NCI-H2081 treated with DMSO at 0.1 percent for 48 hours (cell line): ENCODE results near the gene BTBD2.

Experiments
- DNase-seq: peaks from one replicate; lab custom pipeline; 2025; lab: John Stamatoyannopoulos, UW

Gene BTBD2

DNA sequence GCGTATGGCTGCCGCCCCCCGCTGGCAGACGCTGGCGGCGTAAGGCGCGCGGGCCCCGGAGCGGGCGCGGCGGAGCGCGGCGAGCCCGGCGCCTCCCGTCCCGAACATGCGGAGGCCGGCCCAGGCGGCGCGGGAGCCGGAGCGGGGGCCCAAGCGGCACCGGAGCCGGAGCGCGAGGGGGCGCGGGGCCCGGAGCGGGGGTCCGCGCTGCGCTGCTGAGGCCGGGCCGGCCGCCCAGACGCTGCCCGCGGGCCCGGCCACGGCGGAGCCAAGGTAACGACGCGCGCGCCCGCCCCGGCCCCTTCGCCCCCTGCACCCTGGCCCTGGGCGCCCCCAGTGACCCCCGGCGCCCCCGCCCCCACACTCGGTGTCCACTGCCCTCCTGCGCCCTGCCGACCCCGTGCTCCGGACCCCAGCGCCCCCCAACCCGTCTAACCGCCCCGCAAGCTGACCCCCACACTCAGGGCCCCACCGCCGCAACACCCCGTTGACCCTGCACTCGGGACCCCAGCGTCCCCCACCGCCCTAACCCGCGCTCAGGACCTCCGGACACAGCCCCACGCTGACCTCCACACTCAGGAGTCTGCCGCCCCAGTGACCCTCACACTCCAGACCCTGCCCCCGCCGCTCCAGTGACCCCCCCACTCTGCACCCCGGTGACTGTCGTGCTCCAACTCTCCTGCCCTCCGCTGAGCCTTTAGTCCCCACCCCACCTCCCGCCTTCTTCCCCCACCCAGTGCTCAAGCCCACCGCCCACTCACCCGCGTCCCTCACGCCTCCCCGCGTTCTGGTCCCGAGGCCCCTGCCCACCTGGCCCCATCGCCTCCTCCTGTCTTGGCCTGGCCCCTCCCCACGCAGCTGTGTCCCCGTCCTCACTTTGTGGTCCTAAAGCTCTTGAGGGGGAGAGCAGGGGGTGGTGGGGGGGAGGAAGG lies 74.1 kb downstream of the BTBD2 start, which contains the start of gene CSNK1G2:
Gene CSNK1G2, plus strand, starts transcription at position 27 of the 932 bp plus-strand sequence. CDS start 28,601 bp downstream, outside the sequence.
- no peak for DNase-seq

GRCh38 chr19:1938071-1938470 lies 77.4 kb downstream of the BTBD2 start:
- DNase-seq, result no peak

DNA sequence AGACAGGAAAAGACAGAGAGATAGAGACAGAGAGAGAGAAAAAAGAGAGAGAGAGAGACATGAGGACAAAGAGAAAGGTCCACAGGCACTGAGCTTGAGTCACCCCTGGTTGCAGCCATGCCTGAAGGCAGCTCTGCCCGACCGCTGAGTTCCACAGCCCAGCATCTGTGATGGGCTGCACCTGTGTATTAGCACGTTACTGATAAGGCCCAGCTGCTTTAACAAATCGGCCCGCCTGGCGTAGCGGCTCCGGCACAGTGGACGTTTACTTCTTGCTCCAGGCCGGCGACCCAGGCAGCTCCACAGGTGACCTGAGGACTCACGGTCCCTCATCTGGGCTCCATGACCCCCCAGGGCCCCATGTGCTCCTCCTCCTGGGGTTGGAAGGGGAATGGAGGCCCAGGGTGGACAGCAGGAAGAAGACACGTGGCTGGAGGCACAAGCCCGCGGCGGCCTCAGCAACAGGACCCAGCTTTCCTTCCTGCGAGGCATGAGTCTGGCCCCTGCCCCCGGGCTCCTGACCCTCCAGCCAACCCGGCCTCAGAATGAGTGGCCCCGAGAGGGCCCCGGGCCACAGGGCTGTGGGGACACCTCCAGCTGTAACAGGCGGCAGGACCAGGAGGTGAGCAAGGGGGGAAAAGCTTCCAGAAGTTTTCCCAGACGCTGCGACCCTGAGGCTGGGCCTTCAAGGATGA lies 78.5 kb downstream of the BTBD2 start:
- DNase-seq, result no peak

- DNase-seq, result no peak
These were observed 79.1 kb downstream of the BTBD2 start for GRCh38 chr19:1936430-1936829.

- no peak for DNase-seq
These were observed 79.9 kb downstream of the BTBD2 start for GRCh38 chr19:1935484-1936208.
